Lung (tissue), 12 donors: Measurements from ENCODE around the gene OR52H1. TPM values are rescaled to one million over a fixed set of nuclear protein-coding genes. Genes with fewer than 3 reads are reported as not detected.

Source experiments
- ATAC-seq: fragments of 200-7000 bp; cut with Tn5 transposase; one replicate; pipeline ENCODE4 v1.9.1; 2020; ENCODE audit warnings: moderate number of reproducible peaks; ENCODE audit not compliant: insufficient read depth, low FRiP score
- DNase-seq, 3 donors: peaks; one replicate each; pipeline ENCODE4 v3.0.0-alpha.2; 2013 to 2017
- H3K27ac ChIP-seq, 2 donors: one replicate each; pipeline ENCODE4 v1.5.1; 2013; ENCODE audit warnings: mild to moderate bottlenecking in 2 of 2, moderate library complexity in 2 of 2, control low read depth in 1 of 2, inconsistent platforms in 1 of 2, low read depth in 1 of 2, low read length in 1 of 2
- H3K27me3 ChIP-seq, 3 donors: one replicate each; pipeline ENCODE4 v1.5.1; 2013; ENCODE audit warnings: low read length in 2 of 3; ENCODE audit not compliant: control insufficient read depth in 3 of 3, insufficient read depth in 3 of 3
- H3K36me3 ChIP-seq, 4 donors: one replicate each; pipeline ENCODE4 v1.5.1; 2013; ENCODE audit warnings: low read length in 4 of 4, mild to moderate bottlenecking in 1 of 4, moderate library complexity in 1 of 4; ENCODE audit not compliant: control insufficient read depth in 4 of 4, insufficient read depth in 4 of 4
- H3K4me1 ChIP-seq, 5 donors: one replicate each; pipeline ENCODE4 v1.5.1; 2013; ENCODE audit warnings: low read length in 5 of 5, mild to moderate bottlenecking in 2 of 5, moderate library complexity in 1 of 5; ENCODE audit not compliant: control insufficient read depth in 5 of 5, insufficient read depth in 5 of 5
- H3K4me3 ChIP-seq: one replicate; pipeline ENCODE4 v1.5.1; 2013; ENCODE audit warnings: mild to moderate bottlenecking, control low read depth, moderate library complexity
- H3K9ac ChIP-seq, 2 donors: one replicate each; pipeline ENCODE4 v1.5.1; 2013; ENCODE audit warnings: low read length in 2 of 2, control low read depth in 1 of 2; ENCODE audit not compliant: insufficient read depth in 1 of 2
- H3K9me3 ChIP-seq, 4 donors: one replicate each; pipeline ENCODE4 v1.5.1; 2013; ENCODE audit warnings: low read length in 3 of 4, mild to moderate bottlenecking in 1 of 4, moderate library complexity in 1 of 4; ENCODE audit not compliant: control insufficient read depth in 4 of 4, insufficient read depth in 3 of 4
- CTCF ChIP-seq: IDR thresholded peaks from 2 replicates; pipeline ENCODE4 v1.5.1; 2012; ENCODE audit warnings: mild to moderate bottlenecking; ENCODE audit errors: control extremely low read depth, extremely low read depth
- WGBS, 2 donors: extraction: QIAGEN DNeasy Blood & Tissue Kit; methylation state at CpG; one replicate each; pipeline ENCODE4 v1.1.7; 2013; 5-methylcytosine and 5-hydroxymethylcytosine counted together
- polyA plus RNA-seq, 2 donors: library from polyadenylated mRNA; stranded (reverse); fragments of 200-250 nt; gene quantifications; one replicate each; pipeline ENCODE4 v1.2.1, GENCODE V29; 2013
- total RNA-seq, 2 donors: library from RNA; depleted of rRNA in 1 of 2; stranded (reverse); fragments of >200 nt in 1 of 2; gene quantifications; one replicate each; pipeline ENCODE4 v1.2.1, GENCODE V29; 2014 to 2021
- donor health status: control.
- donor health status: control.
- donor health status: Bipolar disorder and iron deficiency.
- donor health status: healthy.
- donor health status: DM: yes; HTN: yes; CAD: no.

Gene OR52H1
- total and polyA plus RNA-seq, 4 donors: 0.03 to 2.8 (median 0.40) TPM; not detected in 1

GRCh38 chr11:5546457-5546856, 1.9 kb downstream of the OR52H1 start:
- no peak for TF ChIP-seq CTCF
- WGBS, 2 donors: 91% methylated on average over 3 of the region's 3 CpGs
- DNase-seq: no peak

GRCh38 chr11:5541427-5541826, 6.9 kb downstream of the OR52H1 start:
- DNase-seq (no peak), ATAC-seq (no peak)
- Histone ChIP-seq H3K9ac (no peak overlapping the region), H3K27ac (no peak overlapping the region), H3K4me3 (no peak overlapping the region), H3K9me3 (no peaks in the 10 kb centered on the region), H3K36me3 (no peaks in the 10 kb centered on the region), H3K4me1 (no peaks in the 10 kb centered on the region), H3K27me3 (no peaks in the 10 kb centered on the region)
- TF ChIP-seq CTCF: no peak
- WGBS, 2 donors: 34 to 47% methylated on average over 1 of the region's 1 CpG

More at GRCh38 chr11:5546457-5546856, 1.9 kb downstream of the OR52H1 start:
- Histone ChIP-seq H3K27ac (no peak overlapping the region), H3K9me3 (no peaks in the 10 kb centered on the region), H3K36me3 (no peaks in the 10 kb centered on the region), H3K9ac (no peak overlapping the region), H3K27me3 (no peaks in the 10 kb centered on the region), H3K4me3 (no peak overlapping the region), H3K4me1 (no peaks in the 10 kb centered on the region)
- ATAC-seq: no peak

- H3K9me3 ChIP-seq: no peaks in the 10 kb centered on the region
- DNase-seq: no peak
- no peak for ATAC-seq
- H3K4me3 ChIP-seq: no peak overlapping the region
- no peaks in the 10 kb centered on the region for H3K27me3 ChIP-seq
- no peaks in the 10 kb centered on the region for H3K4me1 ChIP-seq
- no peak for TF ChIP-seq CTCF
- no peaks in the 10 kb centered on the region for H3K36me3 ChIP-seq
- H3K27ac ChIP-seq: no peak overlapping the region
- no peak overlapping the region for H3K9ac ChIP-seq
Measured at GRCh38 chr11:5536482-5536881, 11.9 kb downstream of the OR52H1 start.

GRCh38 chr11:5534046-5534445, 14.3 kb downstream of the OR52H1 start:
- H3K27me3 ChIP-seq: no peaks in the 10 kb centered on the region
- no peak for ATAC-seq
- no peak overlapping the region for H3K4me3 ChIP-seq
- no peaks in the 10 kb centered on the region for H3K36me3 ChIP-seq
- no peaks in the 10 kb centered on the region for H3K4me1 ChIP-seq
- no peak overlapping the region for H3K9ac ChIP-seq
- TF ChIP-seq CTCF: no peak
- H3K9me3 ChIP-seq: no peaks in the 10 kb centered on the region
- no peak for DNase-seq
- H3K27ac ChIP-seq: no peak overlapping the region
- WGBS, 2 donors: 73 to 90% methylated on average over 1 of the region's 1 CpG
